Measurements from ENCODE around the gene TEX13A. TPM values are rescaled to one million over a fixed set of nuclear protein-coding genes. Genes with fewer than 3 reads are reported as not detected.

TEX13A gene
- total and polyA plus RNA-seq, 10 of the 15 experiments (the other 5 are each of a cell fraction or from before 2014, with no cell fraction given) = not detected

DNA sequence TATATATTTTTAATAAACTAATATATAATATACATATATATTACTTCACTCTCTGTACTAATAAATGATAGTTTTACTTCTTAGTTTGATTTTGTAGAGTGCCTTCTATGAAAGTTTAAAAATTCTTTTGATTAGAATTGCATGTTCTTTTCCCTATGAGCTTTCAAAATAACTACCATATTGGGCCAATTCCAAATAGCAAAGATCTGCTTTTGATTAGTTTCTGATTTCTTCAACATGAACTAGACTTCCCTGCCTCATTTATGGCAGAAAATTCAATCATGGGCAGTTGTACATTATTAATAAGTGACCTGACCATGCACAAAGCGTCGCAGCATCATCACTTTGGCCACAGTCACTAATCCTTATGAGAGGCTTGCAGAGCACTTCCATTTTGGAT lies 48.9 kb upstream of the TEX13A start:
- FAIRE-seq (no peak), DNase-seq (ENCODE audit: low read depth, low spot score) (no peak), ATAC-seq (no peak)
- no peaks in the 10 kb centered on the region for H3K9me3 ChIP-seq (replicated peaks; ENCODE audit: control insufficient read depth, insufficient read depth, low read length)
- SMC1A ChIA-PET (ENCODE audit: uncharacterized antibody, unreplicated experiment) = no interaction called here
- no peaks in the 10 kb centered on the region for H3K4me1 ChIP-seq (ENCODE audit: control insufficient read depth, insufficient read depth, low read length)
- H3K27me3 ChIP-seq (replicated peaks in 1 of 2; ENCODE audit: control insufficient read depth in 2 of 2, insufficient read depth in 2 of 2, low read length in 1 of 2) = no peaks in the 10 kb centered on the region
- WGBS (ENCODE audit: insufficient coverage, insufficient replicate concordance, low lambda C conversion rate, missing lambda C conversion rate) = 15% methylated on average over 2 of the region's 2 CpGs
- no TSS peak for BruUV-seq (replicated peaks)
- no peak overlapping the region for H2AFZ ChIP-seq (ENCODE audit: control insufficient read depth, low read depth, low read length)
- no peak for TF ChIP-seq HDAC6 (IDR thresholded peaks at IDR 0.05; ENCODE audit: unreplicated experiment)
- TF ChIP-seq, protein P1, sequence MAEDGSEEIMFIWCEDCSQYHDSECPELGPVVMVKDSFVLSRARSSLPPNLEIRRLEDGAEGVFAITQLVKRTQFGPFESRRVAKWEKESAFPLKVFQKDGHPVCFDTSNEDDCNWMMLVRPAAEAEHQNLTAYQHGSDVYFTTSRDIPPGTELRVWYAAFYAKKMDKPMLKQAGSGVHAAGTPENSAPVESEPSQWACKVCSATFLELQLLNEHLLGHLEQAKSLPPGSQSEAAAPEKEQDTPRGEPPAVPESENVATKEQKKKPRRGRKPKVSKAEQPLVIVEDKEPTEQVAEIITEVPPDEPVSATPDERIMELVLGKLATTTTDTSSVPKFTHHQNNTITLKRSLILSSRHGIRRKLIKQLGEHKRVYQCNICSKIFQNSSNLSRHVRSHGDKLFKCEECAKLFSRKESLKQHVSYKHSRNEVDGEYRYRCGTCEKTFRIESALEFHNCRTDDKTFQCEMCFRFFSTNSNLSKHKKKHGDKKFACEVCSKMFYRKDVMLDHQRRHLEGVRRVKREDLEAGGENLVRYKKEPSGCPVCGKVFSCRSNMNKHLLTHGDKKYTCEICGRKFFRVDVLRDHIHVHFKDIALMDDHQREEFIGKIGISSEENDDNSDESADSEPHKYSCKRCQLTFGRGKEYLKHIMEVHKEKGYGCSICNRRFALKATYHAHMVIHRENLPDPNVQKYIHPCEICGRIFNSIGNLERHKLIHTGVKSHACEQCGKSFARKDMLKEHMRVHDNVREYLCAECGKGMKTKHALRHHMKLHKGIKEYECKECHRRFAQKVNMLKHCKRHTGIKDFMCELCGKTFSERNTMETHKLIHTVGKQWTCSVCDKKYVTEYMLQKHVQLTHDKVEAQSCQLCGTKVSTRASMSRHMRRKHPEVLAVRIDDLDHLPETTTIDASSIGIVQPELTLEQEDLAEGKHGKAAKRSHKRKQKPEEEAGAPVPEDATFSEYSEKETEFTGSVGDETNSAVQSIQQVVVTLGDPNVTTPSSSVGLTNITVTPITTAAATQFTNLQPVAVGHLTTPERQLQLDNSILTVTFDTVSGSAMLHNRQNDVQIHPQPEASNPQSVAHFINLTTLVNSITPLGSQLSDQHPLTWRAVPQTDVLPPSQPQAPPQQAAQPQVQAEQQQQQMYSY (CRISPR knock-in tag; IDR thresholded peaks at IDR 0.05) = no peak
- TF ChIP-seq RELA (IDR thresholded peaks at IDR 0.05; ENCODE audit: borderline replicate concordance, partially characterized antibody) = no peak
- TF ChIP-seq, protein P2, sequence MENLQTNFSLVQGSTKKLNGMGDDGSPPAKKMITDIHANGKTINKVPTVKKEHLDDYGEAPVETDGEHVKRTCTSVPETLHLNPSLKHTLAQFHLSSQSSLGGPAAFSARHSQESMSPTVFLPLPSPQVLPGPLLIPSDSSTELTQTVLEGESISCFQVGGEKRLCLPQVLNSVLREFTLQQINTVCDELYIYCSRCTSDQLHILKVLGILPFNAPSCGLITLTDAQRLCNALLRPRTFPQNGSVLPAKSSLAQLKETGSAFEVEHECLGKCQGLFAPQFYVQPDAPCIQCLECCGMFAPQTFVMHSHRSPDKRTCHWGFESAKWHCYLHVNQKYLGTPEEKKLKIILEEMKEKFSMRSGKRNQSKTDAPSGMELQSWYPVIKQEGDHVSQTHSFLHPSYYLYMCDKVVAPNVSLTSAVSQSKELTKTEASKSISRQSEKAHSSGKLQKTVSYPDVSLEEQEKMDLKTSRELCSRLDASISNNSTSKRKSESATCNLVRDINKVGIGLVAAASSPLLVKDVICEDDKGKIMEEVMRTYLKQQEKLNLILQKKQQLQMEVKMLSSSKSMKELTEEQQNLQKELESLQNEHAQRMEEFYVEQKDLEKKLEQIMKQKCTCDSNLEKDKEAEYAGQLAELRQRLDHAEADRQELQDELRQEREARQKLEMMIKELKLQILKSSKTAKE (IDR thresholded peaks at IDR 0.05; ENCODE audit: low read depth, poor library complexity, severe bottlenecking) = no peak
- TF ChIP-seq, protein P3, sequence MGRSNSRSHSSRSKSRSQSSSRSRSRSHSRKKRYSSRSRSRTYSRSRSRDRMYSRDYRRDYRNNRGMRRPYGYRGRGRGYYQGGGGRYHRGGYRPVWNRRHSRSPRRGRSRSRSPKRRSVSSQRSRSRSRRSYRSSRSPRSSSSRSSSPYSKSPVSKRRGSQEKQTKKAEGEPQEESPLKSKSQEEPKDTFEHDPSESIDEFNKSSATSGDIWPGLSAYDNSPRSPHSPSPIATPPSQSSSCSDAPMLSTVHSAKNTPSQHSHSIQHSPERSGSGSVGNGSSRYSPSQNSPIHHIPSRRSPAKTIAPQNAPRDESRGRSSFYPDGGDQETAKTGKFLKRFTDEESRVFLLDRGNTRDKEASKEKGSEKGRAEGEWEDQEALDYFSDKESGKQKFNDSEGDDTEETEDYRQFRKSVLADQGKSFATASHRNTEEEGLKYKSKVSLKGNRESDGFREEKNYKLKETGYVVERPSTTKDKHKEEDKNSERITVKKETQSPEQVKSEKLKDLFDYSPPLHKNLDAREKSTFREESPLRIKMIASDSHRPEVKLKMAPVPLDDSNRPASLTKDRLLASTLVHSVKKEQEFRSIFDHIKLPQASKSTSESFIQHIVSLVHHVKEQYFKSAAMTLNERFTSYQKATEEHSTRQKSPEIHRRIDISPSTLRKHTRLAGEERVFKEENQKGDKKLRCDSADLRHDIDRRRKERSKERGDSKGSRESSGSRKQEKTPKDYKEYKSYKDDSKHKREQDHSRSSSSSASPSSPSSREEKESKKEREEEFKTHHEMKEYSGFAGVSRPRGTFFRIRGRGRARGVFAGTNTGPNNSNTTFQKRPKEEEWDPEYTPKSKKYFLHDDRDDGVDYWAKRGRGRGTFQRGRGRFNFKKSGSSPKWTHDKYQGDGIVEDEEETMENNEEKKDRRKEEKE (IDR thresholded peaks at IDR 0.05) = no peak
- TF ChIP-seq ESRRA (IDR thresholded peaks at IDR 0.05; ENCODE audit: low read length) = no peak
- TF ChIP-seq HDGF (IDR thresholded peaks at IDR 0.05) = no peak
- no peak for TF ChIP-seq SP1 (IDR thresholded peaks at IDR 0.05; ENCODE audit: low read depth, low read length)
- TF ChIP-seq, protein P4, sequence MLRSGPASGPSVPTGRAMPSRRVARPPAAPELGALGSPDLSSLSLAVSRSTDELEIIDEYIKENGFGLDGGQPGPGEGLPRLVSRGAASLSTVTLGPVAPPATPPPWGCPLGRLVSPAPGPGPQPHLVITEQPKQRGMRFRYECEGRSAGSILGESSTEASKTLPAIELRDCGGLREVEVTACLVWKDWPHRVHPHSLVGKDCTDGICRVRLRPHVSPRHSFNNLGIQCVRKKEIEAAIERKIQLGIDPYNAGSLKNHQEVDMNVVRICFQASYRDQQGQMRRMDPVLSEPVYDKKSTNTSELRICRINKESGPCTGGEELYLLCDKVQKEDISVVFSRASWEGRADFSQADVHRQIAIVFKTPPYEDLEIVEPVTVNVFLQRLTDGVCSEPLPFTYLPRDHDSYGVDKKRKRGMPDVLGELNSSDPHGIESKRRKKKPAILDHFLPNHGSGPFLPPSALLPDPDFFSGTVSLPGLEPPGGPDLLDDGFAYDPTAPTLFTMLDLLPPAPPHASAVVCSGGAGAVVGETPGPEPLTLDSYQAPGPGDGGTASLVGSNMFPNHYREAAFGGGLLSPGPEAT (IDR thresholded peaks at IDR 0.05; ENCODE audit: low read depth) = no peak
- TF ChIP-seq TAF1 (IDR thresholded peaks at IDR 0.05; ENCODE audit: borderline replicate concordance, low read depth, low read length) = no peak
- TF ChIP-seq ZNF622 (IDR thresholded peaks at IDR 0.05) = no peak
- TF ChIP-seq EED (IDR thresholded peaks at IDR 0.05; ENCODE audit: low read depth) = no peak
- H3K36me3 ChIP-seq (ENCODE audit: control insufficient read depth in 2 of 2, insufficient read depth in 2 of 2, low read length in 1 of 2) = no peaks in the 10 kb centered on the region
- intact Hi-C loops (cut with micrococcal nuclease; ENCODE audit: unreplicated experiment) (no loop called here), in situ Hi-C loops (cut with MboI) (no loop called here)
- no peaks in the 10 kb centered on the region for H4K20me1 ChIP-seq (ENCODE audit: control insufficient read depth, insufficient read depth)
- no peak overlapping the region for H3K4me3 ChIP-seq
- no peak overlapping the region for H3K4me2 ChIP-seq (ENCODE audit: control insufficient read depth, insufficient read depth)
- CTCF ChIA-PET = no interaction called here
- no peak overlapping the region for H3K27ac ChIP-seq (ENCODE audit: control insufficient read depth, insufficient read depth)
- no peaks in the 10 kb centered on the region for H3K79me2 ChIP-seq (ENCODE audit: control insufficient read depth, insufficient read depth, low read length)
- RAD21 ChIA-PET (ENCODE audit: unreplicated experiment) = no interaction called here
- no peak overlapping the region for H3K9ac ChIP-seq (ENCODE audit: control insufficient read depth, insufficient read depth, low read length)
- POLR2A ChIA-PET = no interaction called here
